GM18517 (cell line): ENCODE results near the gene FUT1.
A peak's percentile ranks its signal among the peaks of the same experiment; 100 is the strongest.
"Not testable (repeated sequence)": the region's sequence is repeated elsewhere in the genome, so short reads cannot be mapped to it uniquely, and the experiment has no call there.

Experiments
- ATAC-seq: cut with Tn5 transposase; IDR thresholded peaks from one replicate; pipeline ENCODE4 v1.9.1; 2021; ENCODE audit warnings: mild to moderate bottlenecking, moderate library complexity; ENCODE audit not compliant: unreplicated experiment

FUT1 gene

DNA sequence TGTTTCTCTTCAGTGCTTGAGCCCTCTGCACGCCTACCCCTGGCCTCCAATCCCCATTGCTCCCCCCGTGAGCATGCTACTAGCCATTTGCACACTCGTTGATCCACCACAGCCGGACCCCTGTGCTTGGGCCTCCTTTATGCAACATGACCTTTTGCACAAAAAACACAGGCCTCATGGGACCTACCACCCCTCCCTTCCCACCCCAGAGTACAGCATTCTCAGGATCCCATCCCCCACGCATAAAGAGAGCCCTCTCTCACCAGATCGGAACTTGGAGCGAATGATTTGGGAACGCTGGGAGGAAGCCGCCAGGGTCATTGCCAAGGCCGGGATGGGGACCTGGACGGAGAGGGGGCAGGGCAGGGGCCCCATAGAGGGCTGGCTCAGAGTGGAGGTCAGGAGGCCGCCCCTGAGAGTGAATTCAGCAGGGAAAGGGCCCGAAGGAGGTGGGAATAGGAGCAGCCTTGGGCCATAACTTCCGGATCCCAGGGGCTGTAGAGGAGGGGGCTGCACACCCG is 33.7 kb downstream of the FUT1 start:
- no peak for ATAC-seq

GRCh38 chr19:48718106-48718505 is 34.3 kb downstream of the FUT1 start:
- not testable (repeated sequence) for ATAC-seq

DNA sequence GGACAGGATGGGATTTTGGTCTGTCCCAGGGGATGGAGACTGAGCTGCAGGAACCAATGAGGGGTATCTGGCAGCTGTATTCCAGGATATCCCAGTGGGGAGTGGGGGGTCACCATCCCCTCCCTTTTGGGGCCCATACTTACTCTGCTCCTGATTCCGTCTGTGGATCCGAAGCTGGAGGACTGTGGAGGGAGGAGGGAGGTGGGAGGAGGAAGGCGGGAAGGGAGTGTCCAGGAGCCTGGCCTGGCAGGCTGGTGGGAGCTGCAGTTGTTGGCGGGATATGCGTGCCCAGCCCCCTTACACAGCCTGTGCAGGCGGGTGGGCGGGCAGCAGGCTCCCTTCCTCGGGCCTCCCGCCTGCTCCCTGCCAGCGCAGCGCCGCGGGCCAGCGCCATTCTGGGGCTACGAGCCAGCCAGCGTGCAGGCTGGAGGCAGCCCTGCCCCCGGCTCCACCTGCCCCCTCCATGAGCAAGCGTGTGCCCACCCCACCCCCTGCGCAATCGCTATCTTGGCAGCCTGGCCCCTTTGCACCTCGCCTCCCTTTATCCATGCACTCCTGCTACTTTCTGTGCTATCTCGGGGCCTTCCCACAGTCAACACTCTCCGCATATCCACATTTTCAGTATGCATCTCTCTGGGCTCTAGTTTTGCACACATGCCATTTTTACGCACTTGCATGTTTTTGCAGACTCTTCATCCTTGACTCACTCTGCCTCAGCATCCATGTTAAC is 35.7 kb downstream of the FUT1 start:
- ATAC-seq: no peak

DNA sequence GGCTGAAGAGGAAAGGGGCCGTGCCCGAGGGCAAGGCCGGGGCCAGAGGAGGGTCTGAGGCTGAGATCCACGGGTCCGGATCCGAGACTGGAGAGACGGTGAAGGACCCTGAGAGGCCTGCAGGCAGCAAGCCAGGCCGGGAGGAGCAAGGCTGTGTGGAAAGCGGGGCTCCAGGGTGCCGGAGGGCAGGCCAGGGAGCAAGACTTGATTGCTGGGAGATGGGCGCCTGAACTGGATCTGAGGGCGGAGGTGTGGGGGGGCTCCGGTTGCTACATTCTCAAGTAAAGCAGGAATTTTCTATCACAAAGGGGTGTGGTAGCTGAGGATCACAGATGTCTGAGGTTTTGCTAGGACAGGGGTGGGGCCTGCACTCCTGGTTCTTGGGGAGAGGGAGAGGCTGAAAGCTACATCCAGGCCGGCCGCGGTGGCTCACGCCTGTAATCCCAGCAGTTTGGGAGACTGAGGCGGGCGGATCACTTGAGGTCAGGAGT is 36.7 kb downstream of the FUT1 start:
- no peak for ATAC-seq

- ATAC-seq: no peak
Observed at GRCh38 chr19:48714759-48715675, 37.4 kb downstream of the FUT1 start.

DNA sequence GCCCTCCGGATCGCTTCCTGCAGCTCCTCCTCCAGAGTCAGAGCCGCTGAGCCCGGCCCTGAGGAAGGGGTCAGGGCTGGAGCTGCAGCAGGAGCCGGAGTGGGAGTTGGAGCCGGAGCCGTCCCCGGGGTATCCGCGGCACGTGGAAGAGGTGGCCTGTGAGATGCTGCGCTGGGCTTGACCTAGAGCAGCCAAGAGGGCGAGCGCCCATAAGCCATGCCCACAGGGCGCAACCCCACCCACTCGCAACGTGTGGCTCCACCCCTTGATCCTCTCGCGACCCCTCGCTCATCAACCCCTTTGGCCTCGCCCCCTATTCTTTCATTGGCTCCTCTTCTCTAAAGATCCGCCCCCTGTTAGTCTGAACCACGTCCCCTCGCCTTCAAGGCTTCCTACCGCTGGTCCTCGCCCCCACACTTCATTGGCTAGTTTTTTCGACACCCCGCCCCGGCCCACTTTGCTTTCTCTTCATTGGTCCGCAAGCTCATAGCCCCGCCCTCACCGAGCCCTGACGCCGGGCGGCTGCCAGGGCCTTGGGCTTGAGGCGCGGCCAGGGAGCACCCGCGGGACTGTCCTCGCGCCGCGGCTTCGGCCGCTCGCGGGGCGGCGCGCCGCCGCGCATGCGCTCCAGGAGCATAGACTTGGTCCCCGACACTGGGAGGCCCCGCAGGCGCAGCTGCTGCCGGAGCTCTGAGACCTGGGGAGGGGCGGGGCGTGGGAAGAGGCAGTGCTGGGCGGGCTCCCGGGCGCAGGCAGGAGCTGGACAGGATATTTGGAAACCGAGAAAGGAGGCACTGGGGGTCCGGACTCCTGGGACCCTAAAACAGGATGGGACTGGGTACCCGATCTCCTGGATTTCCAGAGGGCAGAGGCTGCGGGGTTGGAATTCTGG is 38.3 kb downstream of the FUT1 start:
- ATAC-seq: peak; percentile 92

- ATAC-seq: no peak
Observed at GRCh38 chr19:48713041-48713863, 39.2 kb downstream of the FUT1 start.

DNA sequence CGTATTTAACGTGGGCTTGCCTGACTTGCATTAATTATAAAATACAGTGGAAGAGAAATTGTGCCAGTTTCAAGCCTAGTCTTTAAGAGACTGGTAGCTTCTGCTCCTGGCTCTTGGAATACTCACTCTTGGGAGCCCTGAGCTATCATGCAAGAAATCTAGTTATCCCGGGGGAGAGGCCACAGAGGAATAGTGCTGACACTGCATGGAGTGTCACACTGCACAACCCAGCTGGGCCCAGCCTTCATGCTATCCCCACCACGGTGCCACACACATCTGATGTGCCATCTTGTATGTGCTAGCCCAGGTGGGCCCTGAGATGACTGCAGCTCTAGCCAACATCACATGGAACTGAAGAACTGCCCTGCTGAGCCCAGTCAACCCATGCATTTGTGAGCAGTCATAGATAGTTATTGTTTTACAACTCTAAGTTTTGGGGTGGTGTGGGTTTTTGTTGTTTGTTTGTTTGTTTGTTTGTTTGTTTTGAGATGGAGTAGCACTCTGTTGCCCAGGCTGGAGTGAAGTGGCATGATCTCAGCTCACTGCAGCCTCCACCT is 41.3 kb downstream of the FUT1 start:
- ATAC-seq: no peak

DNA sequence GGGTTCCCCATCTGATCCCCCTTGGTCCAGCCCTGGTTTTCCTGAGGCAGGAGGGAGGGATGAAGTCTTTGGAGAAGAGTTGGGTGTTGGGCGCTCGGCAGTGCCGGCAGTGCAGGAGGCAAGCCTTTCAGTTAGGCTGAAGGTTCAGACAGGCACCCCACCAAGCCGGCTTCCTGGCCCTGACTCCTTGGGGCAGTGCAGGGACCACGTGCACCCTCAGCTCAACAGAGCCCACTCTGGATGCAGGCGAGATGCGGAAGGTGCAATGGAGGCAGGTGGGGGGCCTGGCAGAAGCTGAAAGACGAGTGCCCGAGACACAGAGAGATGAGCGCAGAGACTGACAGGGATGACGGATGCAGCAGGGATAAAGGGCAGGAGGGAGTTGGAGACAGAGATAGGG is 44.0 kb downstream of the FUT1 start:
- no peak for ATAC-seq

GRCh38 chr19:48705431-48705830 is 47.0 kb downstream of the FUT1 start:
- ATAC-seq: no peak

DNA sequence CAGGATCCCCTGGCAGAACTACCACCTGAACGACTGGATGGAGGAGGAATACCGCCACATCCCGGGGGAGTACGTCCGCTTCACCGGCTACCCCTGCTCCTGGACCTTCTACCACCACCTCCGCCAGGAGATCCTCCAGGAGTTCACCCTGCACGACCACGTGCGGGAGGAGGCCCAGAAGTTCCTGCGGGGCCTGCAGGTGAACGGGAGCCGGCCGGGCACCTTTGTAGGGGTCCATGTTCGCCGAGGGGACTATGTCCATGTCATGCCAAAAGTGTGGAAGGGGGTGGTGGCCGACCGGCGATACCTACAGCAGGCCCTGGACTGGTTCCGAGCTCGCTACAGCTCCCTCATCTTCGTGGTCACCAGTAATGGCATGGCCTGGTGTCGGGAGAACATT is 49.1 kb downstream of the FUT1 start:
- ATAC-seq: no peak

GRCh38 chr19:48702701-48703100 is 49.7 kb downstream of the FUT1 start:
- no peak for ATAC-seq

DNA sequence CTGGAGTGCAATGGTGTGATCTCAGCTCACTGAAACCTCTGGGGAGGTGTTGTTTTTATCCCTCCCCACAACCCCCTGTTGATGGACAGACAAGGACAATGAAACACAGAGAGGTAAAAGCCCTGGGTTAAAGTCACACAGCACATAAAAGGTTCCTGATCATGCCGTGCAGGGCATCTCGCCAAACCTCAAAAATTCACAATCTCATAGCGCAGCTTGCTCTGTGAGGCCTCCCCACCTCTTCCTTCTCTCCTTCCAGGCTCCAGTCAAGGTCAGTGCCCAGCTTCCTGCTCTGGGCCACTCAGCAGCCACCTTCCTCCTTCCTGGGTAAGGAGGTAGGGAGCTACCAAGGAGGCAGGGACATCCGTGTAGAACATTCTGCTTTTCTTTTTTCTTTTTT is 54.4 kb downstream of the FUT1 start:
- no peak for ATAC-seq
